Osteocyte (in vitro differentiated cells): ENCODE measurements around the gene ANK3. TPM values are rescaled to one million over a fixed set of nuclear protein-coding genes. Genes with fewer than 3 reads are reported as not detected.

ENCODE experiments used
- DNase-seq: peaks from one replicate; pipeline ENCODE4 v3.0.0; 2021; ENCODE audit warnings: mixed read lengths; ENCODE audit not compliant: unreplicated experiment; ENCODE audit errors: extremely low spot score
- H3K27ac Mint-ChIP-seq: one replicate; pipeline ENCODE4 v1.8.0; 2021; ENCODE audit warnings: mild to moderate bottlenecking, mixed read lengths; ENCODE audit not compliant: unreplicated experiment
- H3K27me3 Mint-ChIP-seq: one replicate; pipeline ENCODE4 v1.8.0; 2021; ENCODE audit warnings: mixed read lengths; ENCODE audit not compliant: unreplicated experiment
- H3K36me3 Mint-ChIP-seq: one replicate; pipeline ENCODE4 v1.8.0; 2021; ENCODE audit warnings: mixed read lengths; ENCODE audit not compliant: unreplicated experiment
- H3K4me1 Mint-ChIP-seq: one replicate; pipeline ENCODE4 v1.8.0; 2021; ENCODE audit warnings: mixed read lengths; ENCODE audit not compliant: unreplicated experiment
- H3K4me3 Mint-ChIP-seq: one replicate; pipeline ENCODE4 v1.8.0; 2021; ENCODE audit warnings: mild to moderate bottlenecking, moderate library complexity, mixed read lengths; ENCODE audit not compliant: unreplicated experiment
- H3K9me3 Mint-ChIP-seq: one replicate; pipeline ENCODE4 v1.8.0; 2021; ENCODE audit warnings: mixed read lengths; ENCODE audit not compliant: unreplicated experiment
- total RNA-seq: library from RNA; stranded (reverse); gene quantifications from 2 replicates; pipeline ENCODE4 v1.2.1, GENCODE V29; 2021
- TF ChIP-seq, protein P1 (sequence below): fragments of 200-600 bp; sonication (generic); IDR thresholded peaks from 2 replicates; pipeline ENCODE4 v1.5.0; 2021; ENCODE audit warnings: antibody characterized with exemption, mild to moderate bottlenecking, moderate library complexity

The ANK3 gene
- total RNA-seq, 1 donor from 2014 or later, result 22.0 TPM

DNA sequence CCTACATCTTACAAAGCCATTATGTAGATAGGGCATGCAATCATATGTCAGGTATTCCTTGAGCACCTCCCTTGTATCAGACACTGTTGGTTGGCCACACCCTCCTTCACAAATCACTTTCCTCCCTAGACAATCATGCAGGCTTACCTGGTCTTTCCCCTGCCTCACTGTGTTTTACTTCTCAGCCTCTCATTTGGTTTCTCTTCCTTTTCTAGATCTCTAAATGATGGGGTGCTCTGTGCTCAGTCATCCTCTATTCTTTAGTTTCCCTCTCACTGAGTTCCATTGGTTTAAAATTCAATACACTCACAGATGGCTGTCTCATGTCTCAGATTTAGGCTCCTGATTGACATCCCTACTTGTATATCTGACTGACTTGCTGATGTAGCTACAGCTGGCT is 31.4 kb downstream of the ANK3 start:
- H3K9me3 Mint-ChIP-seq, result no peaks in the 10 kb centered on the region
- no peaks in the 10 kb centered on the region for H3K27me3 Mint-ChIP-seq
- DNase-seq, result no peak
- H3K27ac Mint-ChIP-seq, result no peak overlapping the region
- H3K4me1 Mint-ChIP-seq, result peaks cover 23% of the 10 kb centered on the region
- TF ChIP-seq, protein P1, sequence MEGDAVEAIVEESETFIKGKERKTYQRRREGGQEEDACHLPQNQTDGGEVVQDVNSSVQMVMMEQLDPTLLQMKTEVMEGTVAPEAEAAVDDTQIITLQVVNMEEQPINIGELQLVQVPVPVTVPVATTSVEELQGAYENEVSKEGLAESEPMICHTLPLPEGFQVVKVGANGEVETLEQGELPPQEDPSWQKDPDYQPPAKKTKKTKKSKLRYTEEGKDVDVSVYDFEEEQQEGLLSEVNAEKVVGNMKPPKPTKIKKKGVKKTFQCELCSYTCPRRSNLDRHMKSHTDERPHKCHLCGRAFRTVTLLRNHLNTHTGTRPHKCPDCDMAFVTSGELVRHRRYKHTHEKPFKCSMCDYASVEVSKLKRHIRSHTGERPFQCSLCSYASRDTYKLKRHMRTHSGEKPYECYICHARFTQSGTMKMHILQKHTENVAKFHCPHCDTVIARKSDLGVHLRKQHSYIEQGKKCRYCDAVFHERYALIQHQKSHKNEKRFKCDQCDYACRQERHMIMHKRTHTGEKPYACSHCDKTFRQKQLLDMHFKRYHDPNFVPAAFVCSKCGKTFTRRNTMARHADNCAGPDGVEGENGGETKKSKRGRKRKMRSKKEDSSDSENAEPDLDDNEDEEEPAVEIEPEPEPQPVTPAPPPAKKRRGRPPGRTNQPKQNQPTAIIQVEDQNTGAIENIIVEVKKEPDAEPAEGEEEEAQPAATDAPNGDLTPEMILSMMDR, result no peak
- H3K4me3 Mint-ChIP-seq, result no peak overlapping the region
- no peaks in the 10 kb centered on the region for H3K36me3 Mint-ChIP-seq

DNA sequence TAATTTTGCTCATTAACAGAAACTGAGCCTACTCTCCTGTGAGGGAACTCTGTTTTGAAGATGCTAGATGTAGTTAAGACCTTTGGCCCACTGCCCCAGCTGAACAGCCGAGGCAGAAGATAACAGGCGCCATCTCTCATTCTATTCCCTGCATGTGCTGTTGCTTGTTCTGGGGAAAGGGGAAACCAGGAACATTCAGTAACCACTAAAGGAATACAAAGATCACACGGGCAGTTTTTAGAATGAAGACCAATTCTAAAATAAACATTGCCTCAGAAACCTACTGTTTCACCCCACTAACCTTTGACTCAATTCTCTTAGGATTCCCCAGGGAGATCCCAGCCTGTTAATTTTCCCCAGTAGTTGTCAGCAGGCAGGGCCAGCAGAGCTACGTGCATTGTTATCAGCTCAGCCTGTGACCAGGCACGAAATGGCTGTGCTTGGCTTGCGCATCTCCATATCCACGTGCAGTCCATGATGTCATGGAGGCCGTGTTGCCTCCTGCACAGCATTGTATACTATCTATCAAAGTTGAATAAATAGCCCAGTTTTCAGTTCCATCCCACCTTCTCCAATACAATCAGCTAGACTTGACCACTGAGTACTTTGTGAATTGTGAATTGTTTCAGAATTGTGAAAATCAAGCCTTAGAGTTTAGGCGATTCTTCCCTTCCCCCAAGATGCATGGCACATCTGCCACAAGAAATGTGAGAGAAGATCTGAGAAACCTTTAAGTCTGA is 36.0 kb downstream of the ANK3 start:
- no peaks in the 10 kb centered on the region for H3K27me3 Mint-ChIP-seq
- no peaks in the 10 kb centered on the region for H3K36me3 Mint-ChIP-seq
- peaks cover 47% of the 10 kb centered on the region for H3K4me1 Mint-ChIP-seq

DNA sequence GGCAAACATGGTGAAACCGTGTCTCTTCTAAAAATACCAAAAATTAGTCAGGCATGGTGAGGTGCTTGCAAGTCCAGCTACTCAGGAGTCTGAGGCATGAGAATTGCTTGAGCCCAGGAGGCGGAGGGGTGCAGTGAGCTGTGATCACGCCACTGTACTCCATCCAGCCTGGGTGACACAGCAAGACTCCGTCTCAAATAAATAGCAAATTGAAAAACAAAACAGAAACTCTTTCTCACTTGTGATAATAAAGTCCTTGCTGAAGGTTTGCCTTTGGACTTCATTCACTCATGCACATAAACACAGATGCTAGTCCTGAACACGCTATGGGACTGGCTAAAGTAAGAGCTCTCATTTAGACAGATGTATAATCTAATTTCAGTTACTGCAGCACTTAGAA is 37.6 kb downstream of the ANK3 start:
- H3K4me3 Mint-ChIP-seq, result no peak overlapping the region
- H3K9me3 Mint-ChIP-seq, result no peaks in the 10 kb centered on the region
- TF ChIP-seq, protein P1, result no peak
- H3K27ac Mint-ChIP-seq, result no peak overlapping the region
- H3K27me3 Mint-ChIP-seq, result no peaks in the 10 kb centered on the region
- H3K4me1 Mint-ChIP-seq, result peaks cover 47% of the 10 kb centered on the region
- H3K36me3 Mint-ChIP-seq, result no peaks in the 10 kb centered on the region
- no peak for DNase-seq

More for the DNA sequence above, 36.0 kb downstream of the ANK3 start:
- TF ChIP-seq, protein P1, result no peak
- H3K27ac Mint-ChIP-seq, result peak overlapping the region; percentile 85
- no peaks in the 10 kb centered on the region for H3K9me3 Mint-ChIP-seq
- DNase-seq, result no peak
- no peak overlapping the region for H3K4me3 Mint-ChIP-seq

DNA sequence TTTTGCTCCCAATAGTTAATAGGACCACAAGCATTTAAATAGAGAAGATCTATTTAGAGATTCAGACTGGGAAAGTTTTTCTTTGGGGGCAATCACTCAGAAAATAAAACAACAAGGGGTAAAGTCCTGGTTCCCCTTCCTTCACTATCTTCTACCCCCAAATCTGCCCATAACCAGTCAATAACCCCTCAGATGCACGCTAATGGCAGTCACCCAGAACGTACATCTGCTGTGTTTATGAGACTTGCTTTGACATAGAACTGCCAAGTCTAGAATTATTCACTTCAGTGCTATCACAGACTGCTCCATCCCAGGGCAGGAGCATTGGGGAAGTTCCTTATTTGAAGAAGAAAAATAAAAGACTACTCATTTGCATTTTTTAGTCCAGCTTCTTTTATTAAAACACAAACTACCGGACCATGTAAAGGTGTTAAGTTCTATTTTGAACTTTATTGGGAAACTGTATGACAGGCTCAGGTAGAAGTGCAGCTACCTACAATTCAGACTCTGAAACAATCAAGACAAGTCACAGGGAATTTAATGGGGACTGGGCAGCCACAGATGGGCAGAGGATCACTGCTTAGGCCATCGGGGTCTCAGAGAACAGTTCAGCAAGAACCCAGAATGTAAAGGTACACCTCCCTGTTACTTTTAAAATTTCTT is 38.4 kb downstream of the ANK3 start:
- Mint-ChIP-seq H3K4me1 (peaks cover 44% of the 10 kb centered on the region), H3K9me3 (no peaks in the 10 kb centered on the region), H3K27ac (no peak overlapping the region), H3K4me3 (no peak overlapping the region), H3K27me3 (no peaks in the 10 kb centered on the region), H3K36me3 (no peaks in the 10 kb centered on the region)
- DNase-seq, result no peak
- TF ChIP-seq, protein P1, result no peak

DNA sequence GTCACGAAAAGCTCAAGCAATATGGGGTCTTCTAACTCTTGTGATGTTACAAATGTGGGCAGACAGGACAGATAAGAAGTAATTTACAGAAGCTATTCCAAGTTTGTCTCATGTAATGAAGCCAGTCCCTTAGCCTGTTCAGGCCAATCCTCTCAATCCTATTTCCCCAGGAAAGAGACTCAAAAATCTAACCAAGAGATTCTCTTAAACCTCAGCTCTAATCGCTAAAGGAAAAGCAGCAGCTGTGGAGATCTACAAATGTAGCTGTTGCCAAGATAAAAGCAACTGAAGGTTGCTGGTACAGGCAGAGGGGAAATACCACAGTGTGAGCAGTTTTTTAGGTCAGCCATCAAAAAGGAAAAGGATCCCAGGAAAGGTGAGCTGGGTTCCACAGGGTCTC is 39.3 kb downstream of the ANK3 start:
- peaks cover 38% of the 10 kb centered on the region for H3K4me1 Mint-ChIP-seq
- no peaks in the 10 kb centered on the region for H3K27me3 Mint-ChIP-seq
- H3K9me3 Mint-ChIP-seq, result no peaks in the 10 kb centered on the region
- H3K4me3 Mint-ChIP-seq, result no peak overlapping the region
- H3K36me3 Mint-ChIP-seq, result no peaks in the 10 kb centered on the region
- DNase-seq, result no peak
- TF ChIP-seq, protein P1, result no peak
- no peak overlapping the region for H3K27ac Mint-ChIP-seq
